HG02588 (cell line): ENCODE results near the gene BRAT1.

Experiments used
- ATAC-seq: cut with Tn5 transposase; IDR thresholded peaks from one replicate; pipeline ENCODE4 v1.9.1; 2021; ENCODE audit warnings: mild to moderate bottlenecking, moderate library complexity; ENCODE audit not compliant: unreplicated experiment

BRAT1 gene

DNA sequence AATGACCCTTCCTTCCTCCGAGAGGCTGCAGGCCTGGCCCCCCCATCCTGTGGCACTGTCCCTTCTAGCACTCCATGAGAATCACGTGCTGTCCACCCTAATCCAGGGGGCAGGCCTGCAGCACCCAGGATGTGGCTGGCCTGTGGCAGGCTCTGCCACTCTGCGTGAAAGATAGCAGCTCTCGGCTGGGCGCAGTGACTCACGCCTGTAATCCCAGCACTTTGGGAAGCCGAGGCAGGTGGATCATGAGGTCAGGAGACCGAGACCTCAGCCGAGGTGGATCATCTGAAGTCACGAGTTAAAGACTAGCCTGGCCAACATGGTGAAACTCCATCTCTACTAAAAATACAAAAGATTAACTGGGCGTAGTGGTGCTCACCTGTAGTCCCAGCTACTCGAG, 54.6 kb downstream of the BRAT1 start:
- no peak for ATAC-seq

DNA sequence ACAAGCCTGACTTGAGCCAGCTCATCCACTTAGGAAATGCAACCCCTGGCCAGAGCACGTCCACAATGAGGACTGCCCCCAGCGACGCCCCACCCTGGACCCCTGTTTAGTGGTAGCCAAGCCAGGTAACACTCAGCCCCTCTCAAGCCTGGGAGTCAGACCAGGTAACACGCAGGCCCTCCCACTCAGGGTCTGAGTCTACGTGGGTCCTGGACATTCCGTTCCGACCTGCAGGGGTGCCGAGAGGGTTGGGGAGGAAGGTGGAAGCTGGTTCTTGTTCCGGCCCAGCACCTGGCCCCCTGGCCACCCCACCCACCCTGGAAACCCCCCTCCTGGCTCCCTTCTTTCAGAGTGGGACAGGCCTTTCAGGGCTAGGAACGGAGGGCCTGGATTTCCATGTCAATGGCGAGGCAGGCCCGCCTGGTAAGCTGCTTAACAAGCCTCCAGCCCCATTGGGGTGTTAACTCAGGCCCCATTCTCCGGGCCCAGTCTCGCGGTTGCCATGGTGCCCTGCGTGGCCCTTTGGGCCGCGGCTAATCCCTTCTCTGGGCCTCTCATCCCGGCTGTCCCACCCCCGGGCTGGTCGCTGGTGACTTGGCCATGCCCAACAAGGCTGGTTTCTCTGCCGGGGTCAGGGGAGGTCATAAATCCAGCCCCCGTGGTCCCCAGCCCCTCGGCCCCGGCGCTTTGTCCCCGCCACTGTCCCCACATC, 55.4 kb downstream of the BRAT1 start:
- no peak for ATAC-seq

DNA sequence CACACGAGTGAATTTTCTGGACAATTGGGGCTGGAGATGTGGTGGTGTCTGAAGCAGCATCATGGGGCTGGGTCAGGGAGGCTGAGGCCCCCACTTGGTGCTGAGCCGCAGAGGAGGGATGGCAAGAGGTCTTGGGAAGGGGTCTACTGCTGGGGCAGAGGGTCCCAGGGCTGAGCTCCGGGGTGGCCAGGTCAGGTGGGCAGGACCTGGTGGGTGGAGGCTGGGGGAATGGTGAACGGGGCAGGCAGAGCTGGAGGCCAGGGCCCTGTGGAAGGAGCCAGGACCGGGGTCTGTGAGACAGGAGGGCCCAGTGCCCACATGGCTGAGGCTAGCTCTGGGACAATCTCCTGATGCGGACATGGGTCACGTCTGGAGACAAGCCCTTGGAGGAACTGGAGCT, 56.1 kb downstream of the BRAT1 start:
- ATAC-seq: no peak

DNA sequence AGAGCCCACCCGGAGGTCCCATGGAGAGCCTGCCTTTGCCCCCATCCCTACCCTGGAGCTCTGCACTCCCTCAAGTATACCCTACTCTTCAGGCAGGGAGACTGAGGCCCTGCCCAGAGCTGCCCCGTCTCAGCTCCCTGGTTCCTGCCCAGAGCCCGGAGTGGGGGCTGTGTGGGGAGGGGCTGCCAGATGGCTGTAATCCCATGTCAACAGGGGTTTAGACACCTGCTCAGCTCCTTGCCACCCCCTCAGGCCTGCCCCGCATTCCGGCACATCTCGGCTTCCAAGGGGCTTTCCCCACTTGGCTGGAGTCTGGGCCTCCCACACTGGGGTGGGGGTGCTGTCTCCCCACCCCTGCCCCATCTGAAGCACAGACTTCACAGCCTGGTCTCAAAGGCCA, 56.6 kb downstream of the BRAT1 start:
- no peak for ATAC-seq

DNA sequence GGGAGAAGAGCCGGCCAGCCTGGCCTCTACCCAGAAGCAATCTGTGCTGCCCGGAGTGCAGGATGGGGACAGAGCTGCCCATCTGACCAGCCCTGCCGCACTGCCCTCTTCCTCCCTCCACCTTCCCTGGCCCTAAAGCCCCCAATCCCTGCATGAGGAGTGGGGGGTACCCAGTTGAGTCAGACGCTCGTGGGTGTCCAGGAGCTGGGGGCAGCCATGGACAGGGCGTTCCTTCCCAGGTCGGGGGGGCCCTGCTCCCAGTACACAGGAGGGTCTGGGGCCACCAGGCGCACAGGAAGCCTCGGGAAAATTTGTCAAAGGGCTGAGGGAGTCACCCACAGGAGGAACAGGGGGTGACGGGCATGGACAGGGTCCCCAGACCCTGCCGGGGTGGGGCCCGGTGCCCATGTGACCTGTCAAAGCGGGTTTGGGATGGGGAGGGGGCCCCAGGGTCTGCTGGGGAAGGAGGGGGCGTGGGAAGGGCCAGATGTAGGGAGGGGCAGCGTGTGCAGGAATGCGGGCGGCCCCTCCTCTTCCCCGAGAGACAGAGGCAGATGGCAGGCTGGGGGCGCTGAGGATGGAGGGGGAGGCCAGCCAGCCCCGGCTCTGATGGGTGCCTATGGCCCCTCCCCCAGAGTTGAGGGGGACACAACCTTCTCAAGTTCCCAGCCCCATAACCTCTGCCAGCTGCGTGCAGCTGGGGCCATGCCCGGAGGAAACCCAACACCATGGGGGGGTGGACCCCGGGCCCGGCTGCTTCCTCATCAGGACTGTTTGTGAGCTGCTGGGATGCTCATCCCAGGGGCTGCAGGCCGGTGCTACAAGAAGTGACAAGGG, 57.6 kb downstream of the BRAT1 start:
- no peak for ATAC-seq

DNA sequence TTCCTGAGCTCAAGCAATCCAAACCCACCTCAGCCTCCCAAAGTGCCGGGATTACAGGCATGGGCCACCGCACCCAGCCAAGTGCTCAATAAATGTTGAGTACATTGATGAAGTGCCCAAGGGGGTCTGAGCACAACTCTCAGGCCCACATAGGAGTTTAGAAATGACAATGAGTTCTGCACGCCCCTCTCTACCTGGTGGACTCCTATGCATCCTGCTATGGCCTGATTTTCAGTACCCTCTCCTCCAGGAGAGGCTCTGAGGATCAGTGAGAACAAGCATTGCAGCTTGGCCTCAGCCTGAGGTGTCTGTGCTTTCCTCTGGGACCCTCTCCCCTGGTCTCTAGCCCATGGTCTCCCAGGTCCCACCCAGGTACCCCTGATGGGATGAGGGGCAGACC, 58.3 kb downstream of the BRAT1 start:
- ATAC-seq: no peak

DNA sequence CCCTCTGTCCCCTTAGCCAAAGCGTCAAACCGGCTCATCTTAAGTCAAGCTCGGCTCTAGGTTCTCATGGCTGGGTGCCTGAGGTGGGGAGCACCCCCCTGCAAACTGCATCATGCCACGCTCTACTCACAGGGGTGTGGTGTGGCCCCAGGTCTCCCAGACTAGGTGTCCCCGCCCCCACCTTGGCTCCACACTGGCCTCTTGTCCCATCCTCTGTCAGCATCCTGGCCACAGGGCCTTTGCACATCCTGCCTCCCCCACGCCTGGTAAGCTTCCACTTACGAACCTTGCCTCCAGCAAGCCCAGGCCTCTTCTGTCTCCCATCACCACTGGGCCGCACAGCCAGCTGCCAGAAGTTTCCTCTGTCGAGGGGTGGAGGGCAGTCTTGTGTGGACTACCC, 58.9 kb downstream of the BRAT1 start:
- no peak for ATAC-seq

DNA sequence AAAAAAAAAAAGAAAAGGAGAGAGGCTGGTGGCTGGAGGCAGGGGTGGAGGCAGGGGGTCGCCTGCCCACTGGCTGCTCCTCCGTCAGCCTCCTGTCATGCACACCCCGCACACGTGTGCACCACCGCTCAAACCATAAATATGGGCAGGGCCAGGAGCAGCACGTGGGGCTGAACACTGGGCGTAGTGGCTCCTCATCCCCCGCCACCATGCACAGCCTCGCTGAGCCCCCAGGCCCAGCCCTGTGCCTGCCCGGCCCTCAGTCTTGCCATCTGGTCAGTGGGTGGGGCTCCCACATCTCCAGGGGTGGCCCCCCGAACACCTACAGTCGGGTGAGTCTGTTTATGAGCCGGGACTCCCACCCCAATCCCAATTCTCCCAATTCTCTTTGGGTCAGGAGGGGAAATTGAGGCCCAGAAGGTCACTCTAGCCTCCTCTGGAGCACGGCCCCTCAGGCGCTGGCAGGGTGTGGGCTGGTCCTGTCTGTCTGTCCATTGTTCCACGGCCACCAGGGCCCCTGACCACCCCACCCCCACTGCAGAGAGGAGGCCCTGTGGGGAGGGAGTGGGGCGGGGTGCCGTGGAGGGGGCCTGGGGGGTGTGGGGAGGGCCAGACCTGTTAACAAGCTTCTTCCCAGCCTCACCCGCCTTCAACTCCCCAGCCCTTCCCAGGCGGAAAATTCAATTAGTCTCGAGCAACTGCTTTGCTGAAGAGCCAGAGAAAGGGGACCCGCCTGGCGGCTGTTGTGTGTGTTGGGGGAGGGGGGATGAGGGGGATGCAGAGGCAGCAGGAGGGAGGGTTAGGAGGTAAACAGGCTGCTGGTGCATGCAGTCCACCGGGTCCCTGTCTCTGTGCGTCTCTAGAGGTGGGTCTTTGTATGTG, 59.7 kb downstream of the BRAT1 start:
- ATAC-seq: no peak

DNA sequence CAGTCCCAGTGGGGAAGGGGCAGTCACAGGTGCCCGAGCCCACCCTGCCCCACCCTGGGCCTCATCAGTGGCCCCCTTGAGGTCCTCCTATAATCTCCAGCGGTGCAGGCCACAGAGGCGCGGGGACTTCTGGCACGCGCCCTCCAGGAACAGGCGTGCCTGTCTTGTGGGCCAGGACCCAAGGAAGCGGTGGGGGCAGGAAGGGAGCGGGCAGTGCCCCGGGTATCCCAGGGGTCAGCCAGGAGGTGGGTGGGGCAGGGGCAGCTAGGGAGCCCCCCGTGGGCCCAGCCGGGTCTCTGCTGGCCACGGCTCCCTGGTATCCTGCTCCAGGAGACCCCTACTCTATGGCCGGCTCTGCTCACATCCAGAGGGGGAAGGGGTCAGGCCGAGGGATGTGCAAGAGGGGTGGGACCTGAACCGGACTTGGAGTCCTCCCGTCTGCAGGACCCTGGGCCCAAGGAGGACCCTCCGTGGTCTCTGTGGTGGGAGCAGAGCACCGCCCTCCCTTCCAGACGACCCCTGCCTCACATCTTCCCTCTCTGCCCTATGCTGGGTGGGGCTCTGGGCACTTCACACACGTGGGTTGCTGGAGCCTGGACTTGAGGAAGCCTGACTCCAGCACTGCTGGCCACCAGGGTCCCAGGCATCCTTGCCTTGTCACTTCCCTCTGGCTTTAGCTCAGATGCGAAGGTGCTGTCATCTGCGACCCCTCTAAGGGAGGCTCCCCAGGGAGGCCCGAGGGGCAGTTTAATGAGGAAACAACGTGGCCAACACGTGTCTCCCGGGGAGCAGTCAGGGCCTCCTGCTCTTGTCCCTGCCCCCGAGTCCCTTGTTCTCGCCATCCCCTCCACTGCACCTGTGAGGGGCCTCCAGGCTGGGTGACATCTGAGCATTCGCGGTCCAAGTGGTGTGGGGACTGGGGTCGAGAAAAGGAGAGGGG, 60.9 kb downstream of the BRAT1 start:
- no peak for ATAC-seq

DNA sequence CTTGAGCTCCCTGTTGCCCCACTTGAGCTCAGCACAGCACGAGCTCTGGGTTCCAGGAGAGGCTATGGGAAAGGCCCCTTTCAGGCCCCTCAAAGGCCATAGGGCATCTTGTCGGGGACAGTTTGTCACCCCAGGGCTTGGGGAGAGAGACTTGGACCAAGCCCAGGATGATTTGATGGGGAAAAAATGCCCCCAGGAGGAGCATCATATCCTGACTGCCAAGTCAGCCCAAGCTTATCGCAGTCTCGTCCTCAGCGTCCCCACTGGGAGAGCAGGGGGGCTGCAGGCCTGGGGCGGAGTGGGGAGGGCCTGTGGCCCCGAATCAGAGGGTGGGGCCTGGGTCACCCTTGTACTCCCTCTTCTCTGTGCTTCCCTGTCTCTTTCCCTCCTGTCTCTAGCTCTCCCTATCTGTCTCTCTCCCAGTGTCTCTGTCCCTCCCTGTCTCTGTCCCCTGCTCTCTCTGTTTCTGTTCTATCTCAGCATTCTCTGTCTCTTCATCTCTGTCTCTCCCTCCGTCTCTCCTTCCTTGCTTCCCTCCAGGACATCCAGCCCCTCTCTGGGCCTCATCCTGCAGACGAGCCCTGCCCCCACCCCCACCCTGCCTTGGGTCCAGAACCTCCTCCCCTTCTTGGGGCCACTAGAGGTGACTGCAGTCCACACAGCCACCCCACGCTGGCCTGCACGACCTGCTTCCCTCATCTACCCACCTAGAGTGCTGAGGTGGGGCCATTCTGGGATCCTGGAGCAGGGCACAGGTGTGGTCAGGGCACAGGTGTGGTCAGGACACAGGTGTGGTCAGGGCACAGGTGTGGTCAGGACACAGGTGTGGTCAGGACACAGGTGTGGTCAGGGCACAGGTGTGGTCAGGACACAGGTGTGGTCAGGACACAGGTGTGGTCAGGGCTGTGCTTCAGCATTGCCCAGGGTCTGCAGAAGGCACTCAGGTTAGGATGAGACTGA, 61.8 kb downstream of the BRAT1 start:
- ATAC-seq: no peak

DNA sequence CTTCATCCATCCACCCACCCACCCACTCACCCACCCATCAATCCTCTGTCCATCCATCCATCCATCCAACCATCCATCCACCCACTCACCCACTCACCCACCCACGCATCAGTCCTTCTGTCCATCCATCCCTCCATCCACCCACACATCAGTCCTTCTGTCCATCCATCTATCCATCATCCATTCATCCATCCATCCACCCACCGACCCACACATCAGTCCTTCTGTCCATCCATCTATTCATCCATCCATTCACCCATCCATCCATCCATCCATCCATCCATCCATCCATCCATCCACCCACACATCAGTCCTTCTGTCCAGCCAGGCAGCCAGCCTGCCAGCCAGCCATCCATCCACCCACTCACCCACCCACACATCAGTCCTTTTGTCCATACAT, 63.3 kb downstream of the BRAT1 start:
- ATAC-seq: no peak

DNA sequence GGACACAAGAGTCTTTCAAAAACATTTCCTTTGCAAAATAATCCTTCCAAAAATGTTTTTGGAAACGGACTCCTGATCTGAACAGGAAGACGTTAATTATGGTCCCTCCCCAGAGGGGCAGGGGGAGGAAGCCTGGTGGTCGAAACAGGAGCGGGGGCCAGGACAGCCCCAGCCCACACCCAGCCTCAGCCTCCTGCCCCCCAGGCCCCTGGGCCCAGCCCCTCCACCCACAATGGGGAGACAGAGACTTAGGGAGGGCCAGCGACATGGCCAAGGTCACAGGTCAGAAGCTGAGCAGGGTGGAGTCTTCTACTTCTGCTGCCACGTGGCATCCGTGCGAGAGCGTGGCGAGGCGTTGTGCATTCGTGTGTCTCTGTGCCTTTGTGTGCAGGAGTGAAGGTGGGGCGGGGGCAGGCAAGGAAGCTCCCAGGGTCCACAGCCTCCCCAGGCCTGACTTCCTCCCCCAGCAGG, 65.1 kb downstream of the BRAT1 start:
- ATAC-seq: no peak

DNA sequence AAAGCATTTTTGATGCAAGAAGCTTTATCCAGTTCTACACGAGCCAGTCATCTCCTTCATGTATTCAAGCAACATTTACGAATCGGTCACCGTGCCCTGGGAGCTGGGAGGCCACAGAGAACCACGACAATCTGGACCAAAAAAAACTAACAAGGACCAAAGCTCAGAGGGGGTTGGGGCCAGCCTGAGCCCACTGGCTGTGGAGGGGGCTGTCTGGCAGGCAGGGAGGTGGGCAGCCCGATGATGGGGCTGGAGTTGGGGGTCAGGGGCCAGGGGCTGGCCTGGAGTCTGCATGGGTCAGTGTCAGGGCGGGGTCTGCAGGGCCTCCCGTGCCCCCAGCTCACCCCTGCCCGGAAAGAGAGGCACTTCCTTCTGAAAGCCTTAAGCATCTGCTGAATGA, 66.6 kb downstream of the BRAT1 start:
- no peak for ATAC-seq

DNA sequence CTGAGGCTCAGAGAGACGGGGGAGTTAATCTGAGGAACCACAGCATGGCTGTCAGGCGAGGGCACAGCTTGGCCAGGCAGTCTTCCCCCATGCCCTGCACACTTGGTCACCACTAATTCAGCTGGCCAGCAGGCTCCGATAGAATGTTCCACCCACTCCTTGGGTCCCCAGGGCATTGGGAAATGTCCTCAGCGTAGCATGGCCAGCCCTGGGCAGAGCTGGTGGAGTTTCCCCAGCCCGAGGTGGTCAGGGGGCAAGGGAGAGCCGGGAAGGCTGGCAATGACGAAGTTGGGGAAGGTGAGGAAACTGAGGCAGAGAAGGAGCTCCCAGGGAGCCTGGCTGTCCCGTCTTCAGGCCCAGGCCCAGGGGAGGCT, 67.1 kb downstream of the BRAT1 start:
- no peak for ATAC-seq
